ENCODE measurements around the gene PDE7B.

PDE7B gene

GRCh38 chr6:136085370-136086115 is 234.0 kb downstream of the PDE7B start:
- Histone ChIP-seq H3K9ac (ENCODE audit: low read depth, low read length, poor library complexity, severe bottlenecking) (no peak overlapping the region), H3K79me2 (ENCODE audit: insufficient read depth, low read length) (no peaks in the 10 kb centered on the region), H3K4me3 (ENCODE audit: low read length, poor library complexity, severe bottlenecking) (no peak overlapping the region), H3F3A (ENCODE audit: low read depth) (no peaks in the 10 kb centered on the region), H3K4me1 (ENCODE audit: insufficient read depth, low read length, poor library complexity, severe bottlenecking) (no peaks in the 10 kb centered on the region), H2AFZ (ENCODE audit: low read length) (no peak overlapping the region), H3K9me3 (ENCODE audit: insufficient read depth, low read depth, low read length) (no peaks in the 10 kb centered on the region), H4K20me1 (ENCODE audit: insufficient read depth, low read length, poor library complexity, severe bottlenecking) (no peaks in the 10 kb centered on the region), H3K4me2 (ENCODE audit: low read depth, low read length, poor library complexity, severe bottlenecking) (no peak overlapping the region), H3K36me3 (ENCODE audit: insufficient read depth, low read length) (no peaks in the 10 kb centered on the region), H3K9me2 (replicated peaks; ENCODE audit: low read depth, low read length) (no peaks in the 10 kb centered on the region), H3K27me3 (ENCODE audit: insufficient read depth, low read length, poor library complexity, severe bottlenecking) (no peaks in the 10 kb centered on the region)
- TF ChIP-seq CTCF (conservative IDR thresholded peaks at IDR 0.05; ENCODE audit: low read length) (no peak), EZH2phosphoT487 (IDR thresholded peaks at IDR 0.05; ENCODE audit: borderline replicate concordance) (no peak)

DNA sequence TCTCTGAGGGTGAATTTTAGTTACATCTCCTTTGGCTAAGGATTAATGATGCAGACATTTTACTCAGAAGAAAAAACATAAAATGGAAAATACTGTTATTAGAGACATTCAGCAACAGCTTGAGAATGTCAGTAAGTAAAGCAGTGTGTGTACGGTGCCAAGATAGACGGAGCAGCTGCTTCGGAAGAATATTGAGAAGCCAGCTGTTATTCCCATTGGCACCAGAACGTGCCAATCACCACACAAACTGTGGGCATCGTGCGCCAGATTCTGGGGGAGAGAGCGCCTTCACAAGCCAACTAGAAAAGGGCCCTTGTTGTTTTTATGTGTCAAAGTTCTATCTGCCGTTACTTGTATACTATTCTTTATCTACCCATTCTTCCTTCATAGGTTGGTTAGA is 235.2 kb downstream of the PDE7B start:
- H2AFZ ChIP-seq (ENCODE audit: low read length), result no peak overlapping the region
- H3K79me2 ChIP-seq (ENCODE audit: insufficient read depth, low read length), result no peaks in the 10 kb centered on the region
- no peak for TF ChIP-seq EZH2phosphoT487 (IDR thresholded peaks at IDR 0.05; ENCODE audit: borderline replicate concordance)
- H3K9me3 ChIP-seq (ENCODE audit: insufficient read depth, low read depth, low read length), result no peaks in the 10 kb centered on the region
- H3K9ac ChIP-seq (ENCODE audit: low read depth, low read length, poor library complexity, severe bottlenecking), result no peak overlapping the region
- no peaks in the 10 kb centered on the region for H3K4me1 ChIP-seq (ENCODE audit: insufficient read depth, low read length, poor library complexity, severe bottlenecking)
- H3K36me3 ChIP-seq (ENCODE audit: insufficient read depth, low read length), result no peaks in the 10 kb centered on the region
- H3F3A ChIP-seq (ENCODE audit: low read depth), result no peaks in the 10 kb centered on the region
- no peaks in the 10 kb centered on the region for H3K27me3 ChIP-seq (ENCODE audit: insufficient read depth, low read length, poor library complexity, severe bottlenecking)
- no peak overlapping the region for H3K4me2 ChIP-seq (ENCODE audit: low read depth, low read length, poor library complexity, severe bottlenecking)
- no peaks in the 10 kb centered on the region for H3K9me2 ChIP-seq (replicated peaks; ENCODE audit: low read depth, low read length)
- H4K20me1 ChIP-seq (ENCODE audit: insufficient read depth, low read length, poor library complexity, severe bottlenecking), result no peaks in the 10 kb centered on the region
- no peak overlapping the region for H3K4me3 ChIP-seq (ENCODE audit: low read length, poor library complexity, severe bottlenecking)

- no peak overlapping the region for H3K4me3 ChIP-seq (ENCODE audit: low read length, poor library complexity, severe bottlenecking)
- H3K27me3 ChIP-seq (ENCODE audit: insufficient read depth, low read length, poor library complexity, severe bottlenecking), result no peaks in the 10 kb centered on the region
- no peak overlapping the region for H2AFZ ChIP-seq (ENCODE audit: low read length)
- no peaks in the 10 kb centered on the region for H4K20me1 ChIP-seq (ENCODE audit: insufficient read depth, low read length, poor library complexity, severe bottlenecking)
- no peaks in the 10 kb centered on the region for H3K9me2 ChIP-seq (replicated peaks; ENCODE audit: low read depth, low read length)
- no peaks in the 10 kb centered on the region for H3K9me3 ChIP-seq (ENCODE audit: insufficient read depth, low read depth, low read length)
- H3K4me2 ChIP-seq (ENCODE audit: low read depth, low read length, poor library complexity, severe bottlenecking), result no peak overlapping the region
- H3K79me2 ChIP-seq (ENCODE audit: insufficient read depth, low read length), result no peaks in the 10 kb centered on the region
- no peak overlapping the region for H3K9ac ChIP-seq (ENCODE audit: low read depth, low read length, poor library complexity, severe bottlenecking)
- H3K36me3 ChIP-seq (ENCODE audit: insufficient read depth, low read length), result no peaks in the 10 kb centered on the region
- H3F3A ChIP-seq (ENCODE audit: low read depth), result no peaks in the 10 kb centered on the region
- TF ChIP-seq EZH2phosphoT487 (IDR thresholded peaks at IDR 0.05; ENCODE audit: borderline replicate concordance), result no peak
- TF ChIP-seq CTCF (conservative IDR thresholded peaks at IDR 0.05; ENCODE audit: low read length), result no peak
- H3K4me1 ChIP-seq (ENCODE audit: insufficient read depth, low read length, poor library complexity, severe bottlenecking), result no peaks in the 10 kb centered on the region
These were observed 236.5 kb downstream of the PDE7B start for GRCh38 chr6:136087986-136088385.

DNA sequence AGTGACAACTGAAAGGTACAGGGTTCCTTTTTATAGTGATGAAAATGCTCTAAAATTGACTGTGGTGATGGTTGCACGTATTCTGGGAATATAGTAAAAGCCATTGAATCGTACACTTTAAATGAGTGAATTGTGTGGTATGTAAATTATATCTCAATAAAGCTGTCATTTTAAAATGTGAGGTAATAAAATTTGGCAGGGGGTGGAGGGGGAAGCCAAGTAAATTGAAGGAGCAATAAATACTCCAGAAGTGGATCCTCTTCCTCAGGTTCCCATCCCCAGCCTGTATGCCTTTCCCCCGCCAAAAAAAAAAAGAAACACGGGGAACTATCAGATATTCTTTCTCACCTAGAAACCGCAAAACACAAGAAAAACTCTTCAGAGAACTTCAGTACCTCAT is 237.2 kb downstream of the PDE7B start:
- Histone ChIP-seq H3K9ac (ENCODE audit: low read depth, low read length, poor library complexity, severe bottlenecking) (no peak overlapping the region), H3F3A (ENCODE audit: low read depth) (no peaks in the 10 kb centered on the region), H3K4me3 (ENCODE audit: low read length, poor library complexity, severe bottlenecking) (no peak overlapping the region), H3K27me3 (ENCODE audit: insufficient read depth, low read length, poor library complexity, severe bottlenecking) (no peaks in the 10 kb centered on the region), H3K79me2 (ENCODE audit: insufficient read depth, low read length) (no peaks in the 10 kb centered on the region), H3K9me2 (replicated peaks; ENCODE audit: low read depth, low read length) (no peaks in the 10 kb centered on the region), H3K4me2 (ENCODE audit: low read depth, low read length, poor library complexity, severe bottlenecking) (no peak overlapping the region), H3K4me1 (ENCODE audit: insufficient read depth, low read length, poor library complexity, severe bottlenecking) (no peaks in the 10 kb centered on the region), H3K9me3 (ENCODE audit: insufficient read depth, low read depth, low read length) (no peaks in the 10 kb centered on the region), H3K36me3 (ENCODE audit: insufficient read depth, low read length) (no peaks in the 10 kb centered on the region), H4K20me1 (ENCODE audit: insufficient read depth, low read length, poor library complexity, severe bottlenecking) (no peaks in the 10 kb centered on the region), H2AFZ (ENCODE audit: low read length) (no peak overlapping the region)
- no peak for TF ChIP-seq EZH2phosphoT487 (IDR thresholded peaks at IDR 0.05; ENCODE audit: borderline replicate concordance)
- no peak for TF ChIP-seq CTCF (conservative IDR thresholded peaks at IDR 0.05; ENCODE audit: low read length)
